Measurements from ENCODE around the gene DIAPH3.

DNA sequence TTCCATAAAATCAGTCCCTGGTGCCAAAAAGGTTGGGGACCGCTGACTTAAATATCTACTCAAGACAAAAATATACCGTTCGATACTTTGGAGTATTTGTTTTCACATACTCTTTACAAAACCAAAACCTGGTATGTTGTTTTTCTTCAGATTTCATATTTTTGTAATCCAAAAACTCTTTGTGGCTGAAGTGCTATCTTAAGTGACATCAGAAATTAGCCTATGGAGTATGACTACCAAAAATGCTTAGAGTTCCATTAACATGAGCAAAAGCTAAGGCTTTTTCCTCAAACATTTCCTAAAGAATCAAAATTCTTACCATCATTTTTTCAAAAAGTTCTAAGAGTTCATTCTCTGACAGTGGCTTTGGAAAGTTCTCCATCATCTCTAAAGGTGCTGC, 52.0 kb downstream of the DIAPH3 start:
- TF ChIP-seq, protein P1, sequence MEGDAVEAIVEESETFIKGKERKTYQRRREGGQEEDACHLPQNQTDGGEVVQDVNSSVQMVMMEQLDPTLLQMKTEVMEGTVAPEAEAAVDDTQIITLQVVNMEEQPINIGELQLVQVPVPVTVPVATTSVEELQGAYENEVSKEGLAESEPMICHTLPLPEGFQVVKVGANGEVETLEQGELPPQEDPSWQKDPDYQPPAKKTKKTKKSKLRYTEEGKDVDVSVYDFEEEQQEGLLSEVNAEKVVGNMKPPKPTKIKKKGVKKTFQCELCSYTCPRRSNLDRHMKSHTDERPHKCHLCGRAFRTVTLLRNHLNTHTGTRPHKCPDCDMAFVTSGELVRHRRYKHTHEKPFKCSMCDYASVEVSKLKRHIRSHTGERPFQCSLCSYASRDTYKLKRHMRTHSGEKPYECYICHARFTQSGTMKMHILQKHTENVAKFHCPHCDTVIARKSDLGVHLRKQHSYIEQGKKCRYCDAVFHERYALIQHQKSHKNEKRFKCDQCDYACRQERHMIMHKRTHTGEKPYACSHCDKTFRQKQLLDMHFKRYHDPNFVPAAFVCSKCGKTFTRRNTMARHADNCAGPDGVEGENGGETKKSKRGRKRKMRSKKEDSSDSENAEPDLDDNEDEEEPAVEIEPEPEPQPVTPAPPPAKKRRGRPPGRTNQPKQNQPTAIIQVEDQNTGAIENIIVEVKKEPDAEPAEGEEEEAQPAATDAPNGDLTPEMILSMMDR (IDR thresholded peaks at IDR 0.05) = no peak
- TF ChIP-seq POLR2A (IDR thresholded peaks at IDR 0.05; ENCODE audit: low read length) (no peak), MAFK (IDR thresholded peaks at IDR 0.05; ENCODE audit: partially characterized antibody) (no peak), ZFP36 (IDR thresholded peaks at IDR 0.05; ENCODE audit: borderline replicate concordance, partially characterized antibody) (no peak), EP300 (IDR thresholded peaks at IDR 0.05) (no peak), PHF8 (IDR thresholded peaks at IDR 0.05; ENCODE audit: borderline replicate concordance, low read depth) (no peak), MYC (IDR thresholded peaks at IDR 0.05; ENCODE audit: borderline replicate concordance, low read length) (no peak), RCOR1 (IDR thresholded peaks at IDR 0.05; ENCODE audit: low read depth, low read length) (no peak), CHD4 (IDR thresholded peaks at IDR 0.05; ENCODE audit: borderline replicate concordance) (no peak), FOSL2 (IDR thresholded peaks at IDR 0.05) (no peak), FOSL2 (CRISPR knock-in tag; IDR thresholded peaks at IDR 0.05) (no peak), HOXA7 (CRISPR knock-in tag; IDR thresholded peaks at IDR 0.05) (no peak), ZNF302 (CRISPR knock-in tag; IDR thresholded peaks at IDR 0.05) (no peak)
- TF ChIP-seq, protein P2, sequence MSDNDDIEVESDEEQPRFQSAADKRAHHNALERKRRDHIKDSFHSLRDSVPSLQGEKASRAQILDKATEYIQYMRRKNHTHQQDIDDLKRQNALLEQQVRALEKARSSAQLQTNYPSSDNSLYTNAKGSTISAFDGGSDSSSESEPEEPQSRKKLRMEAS (IDR thresholded peaks at IDR 0.05) = no peak
- TF ChIP-seq, protein P3, sequence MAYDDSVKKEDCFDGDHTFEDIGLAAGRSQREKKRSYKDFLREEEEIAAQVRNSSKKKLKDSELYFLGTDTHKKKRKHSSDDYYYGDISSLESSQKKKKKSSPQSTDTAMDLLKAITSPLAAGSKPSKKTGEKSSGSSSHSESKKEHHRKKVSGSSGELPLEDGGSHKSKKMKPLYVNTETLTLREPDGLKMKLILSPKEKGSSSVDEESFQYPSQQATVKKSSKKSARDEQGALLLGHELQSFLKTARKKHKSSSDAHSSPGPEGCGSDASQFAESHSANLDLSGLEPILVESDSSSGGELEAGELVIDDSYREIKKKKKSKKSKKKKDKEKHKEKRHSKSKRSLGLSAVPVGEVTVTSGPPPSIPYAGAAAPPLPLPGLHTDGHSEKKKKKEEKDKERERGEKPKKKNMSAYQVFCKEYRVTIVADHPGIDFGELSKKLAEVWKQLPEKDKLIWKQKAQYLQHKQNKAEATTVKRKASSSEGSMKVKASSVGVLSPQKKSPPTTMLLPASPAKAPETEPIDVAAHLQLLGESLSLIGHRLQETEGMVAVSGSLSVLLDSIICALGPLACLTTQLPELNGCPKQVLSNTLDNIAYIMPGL (CRISPR knock-in tag; IDR thresholded peaks at IDR 0.05; ENCODE audit: borderline replicate concordance) = no peak
